SU-DHL-6 (cell line): ENCODE measurements around the gene TEKT3.

Experiments used
- EZH2phosphoT487 ChIP-seq: fragments of 200-600 bp; sonication (generic), shearing (Covaris generic); conservative IDR thresholded peaks from 2 replicates; pipeline ENCODE4 v1.6.1; 2018; ENCODE audit warnings: mild to moderate bottlenecking, antibody characterized with exemption, low read length, moderate library complexity, mixed read lengths
- TF ChIP-seq, protein P1 (sequence below): fragments of 200-600 bp; sonication (generic); IDR thresholded peaks from one replicate; pipeline ENCODE4 v1.5.1; 2017; ENCODE audit warnings: antibody characterized with exemption, mild to moderate bottlenecking, low read length, moderate library complexity; ENCODE audit not compliant: insufficient read depth, poor library complexity, severe bottlenecking

DNA sequence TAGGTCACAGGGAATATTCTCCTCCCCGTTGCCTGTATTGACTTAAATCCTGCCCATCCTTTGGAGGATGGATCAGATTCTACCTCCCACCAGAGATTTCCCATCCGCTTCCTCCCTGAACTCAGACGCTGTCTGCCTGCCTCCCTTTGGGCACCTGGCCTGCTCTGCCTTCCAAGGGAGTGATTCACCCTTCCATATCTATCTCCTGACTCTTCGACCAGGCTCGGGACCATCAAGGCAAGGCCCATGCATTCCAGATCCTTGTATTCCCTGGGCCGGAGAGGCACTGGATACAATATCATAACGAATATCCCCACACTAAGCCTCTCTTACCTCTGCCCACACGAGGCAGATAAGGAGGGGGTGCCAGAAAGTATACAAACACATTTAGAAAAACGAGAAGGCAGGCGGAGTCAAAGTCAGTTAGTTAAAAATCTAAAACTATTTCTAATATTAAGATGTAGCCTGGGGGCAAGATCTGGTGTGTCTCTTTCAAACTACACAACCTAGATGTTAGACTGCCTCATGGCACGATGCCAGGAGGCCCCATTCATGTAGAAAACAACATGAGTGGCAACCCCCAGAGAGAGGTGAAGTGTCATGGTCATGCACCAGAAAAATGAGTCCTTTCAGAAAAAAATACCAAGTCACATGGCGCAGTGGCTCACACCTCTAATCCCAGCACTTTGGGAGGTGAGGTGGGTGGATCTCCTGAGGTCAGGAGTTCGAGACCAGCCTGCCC lies 85.5 kb downstream of the TEKT3 start:
- TF ChIP-seq, protein P1, sequence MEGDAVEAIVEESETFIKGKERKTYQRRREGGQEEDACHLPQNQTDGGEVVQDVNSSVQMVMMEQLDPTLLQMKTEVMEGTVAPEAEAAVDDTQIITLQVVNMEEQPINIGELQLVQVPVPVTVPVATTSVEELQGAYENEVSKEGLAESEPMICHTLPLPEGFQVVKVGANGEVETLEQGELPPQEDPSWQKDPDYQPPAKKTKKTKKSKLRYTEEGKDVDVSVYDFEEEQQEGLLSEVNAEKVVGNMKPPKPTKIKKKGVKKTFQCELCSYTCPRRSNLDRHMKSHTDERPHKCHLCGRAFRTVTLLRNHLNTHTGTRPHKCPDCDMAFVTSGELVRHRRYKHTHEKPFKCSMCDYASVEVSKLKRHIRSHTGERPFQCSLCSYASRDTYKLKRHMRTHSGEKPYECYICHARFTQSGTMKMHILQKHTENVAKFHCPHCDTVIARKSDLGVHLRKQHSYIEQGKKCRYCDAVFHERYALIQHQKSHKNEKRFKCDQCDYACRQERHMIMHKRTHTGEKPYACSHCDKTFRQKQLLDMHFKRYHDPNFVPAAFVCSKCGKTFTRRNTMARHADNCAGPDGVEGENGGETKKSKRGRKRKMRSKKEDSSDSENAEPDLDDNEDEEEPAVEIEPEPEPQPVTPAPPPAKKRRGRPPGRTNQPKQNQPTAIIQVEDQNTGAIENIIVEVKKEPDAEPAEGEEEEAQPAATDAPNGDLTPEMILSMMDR = no peak
- no peak for TF ChIP-seq EZH2phosphoT487
